HG02610 (cell line): ENCODE measurements around the gene MIR17HG.
"Not testable (repeated sequence)": the region's sequence is repeated elsewhere in the genome, so short reads cannot be mapped to it uniquely, and the experiment has no call there.

Experiments
- ATAC-seq: cut with Tn5 transposase; IDR thresholded peaks from one replicate; pipeline ENCODE4 v1.9.1; 2021; ENCODE audit warnings: mild to moderate bottlenecking, moderate library complexity; ENCODE audit not compliant: unreplicated experiment

MIR17HG gene

GRCh38 chr13:91346850-91347201, 661 bp upstream of the MIR17HG start:
- peak; percentile 20 for ATAC-seq

- ATAC-seq: peak; percentile 22
These were observed 764 bp downstream of the MIR17HG start for GRCh38 chr13:91347996-91348905.

DNA sequence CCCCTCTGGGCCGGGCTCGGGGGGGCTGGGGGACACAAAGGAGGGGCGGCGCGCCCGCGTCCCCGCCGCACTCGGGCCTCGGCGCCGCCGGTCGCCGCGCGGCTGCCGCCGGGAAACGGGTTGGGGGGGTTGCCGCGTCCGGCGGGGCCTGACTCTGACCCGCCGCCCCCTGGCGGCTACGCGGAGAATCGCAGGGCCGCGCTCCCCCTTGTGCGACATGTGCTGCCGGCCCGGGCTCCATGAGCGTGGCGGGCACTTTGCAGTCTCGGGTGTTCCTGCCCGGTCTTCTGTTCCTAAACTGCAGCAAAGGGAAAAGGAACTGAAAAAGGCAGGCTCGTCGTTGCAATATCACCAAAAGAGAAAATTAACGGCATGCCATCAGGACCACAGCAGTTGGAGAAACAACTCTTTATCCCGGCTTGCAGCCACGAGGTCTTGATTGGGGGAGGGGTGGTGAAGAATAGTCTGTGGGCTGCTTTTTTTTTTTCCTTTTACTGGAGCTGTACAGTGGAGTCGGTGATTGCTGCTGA, 1.5 kb downstream of the MIR17HG start:
- ATAC-seq: peak; percentile 45

- no peak for ATAC-seq
These were observed 2.8 kb downstream of the MIR17HG start for GRCh38 chr13:91349992-91350911.

DNA sequence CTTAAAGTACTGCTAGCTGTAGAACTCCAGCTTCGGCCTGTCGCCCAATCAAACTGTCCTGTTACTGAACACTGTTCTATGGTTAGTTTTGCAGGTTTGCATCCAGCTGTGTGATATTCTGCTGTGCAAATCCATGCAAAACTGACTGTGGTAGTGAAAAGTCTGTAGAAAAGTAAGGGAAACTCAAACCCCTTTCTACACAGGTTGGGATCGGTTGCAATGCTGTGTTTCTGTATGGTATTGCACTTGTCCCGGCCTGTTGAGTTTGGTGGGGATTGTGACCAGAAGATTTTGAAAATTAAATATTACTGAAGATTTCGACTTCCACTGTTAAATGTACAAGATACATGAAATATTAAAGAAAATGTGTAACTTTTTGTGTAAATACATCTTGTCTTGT, 3.6 kb downstream of the MIR17HG start:
- no peak for ATAC-seq

DNA sequence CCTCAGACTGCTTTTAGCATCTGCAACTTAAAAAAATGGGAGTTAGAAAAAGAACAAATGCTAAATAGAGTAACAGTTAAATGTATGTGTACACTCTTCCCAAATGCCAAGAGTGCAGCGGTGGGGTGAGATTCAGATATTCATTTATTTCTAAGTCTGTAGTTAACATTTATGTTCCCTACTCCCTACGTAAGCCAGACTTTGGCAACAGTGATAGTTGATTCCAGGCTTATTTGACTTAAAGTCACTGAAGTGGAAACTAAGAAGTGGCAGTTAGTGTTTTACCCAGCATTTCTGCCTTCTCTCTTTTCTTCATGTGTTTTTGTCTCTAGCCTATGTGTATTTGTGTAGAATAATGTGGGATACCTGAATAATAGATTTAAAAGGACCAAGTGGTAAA, 4.5 kb downstream of the MIR17HG start:
- no peak for ATAC-seq

DNA sequence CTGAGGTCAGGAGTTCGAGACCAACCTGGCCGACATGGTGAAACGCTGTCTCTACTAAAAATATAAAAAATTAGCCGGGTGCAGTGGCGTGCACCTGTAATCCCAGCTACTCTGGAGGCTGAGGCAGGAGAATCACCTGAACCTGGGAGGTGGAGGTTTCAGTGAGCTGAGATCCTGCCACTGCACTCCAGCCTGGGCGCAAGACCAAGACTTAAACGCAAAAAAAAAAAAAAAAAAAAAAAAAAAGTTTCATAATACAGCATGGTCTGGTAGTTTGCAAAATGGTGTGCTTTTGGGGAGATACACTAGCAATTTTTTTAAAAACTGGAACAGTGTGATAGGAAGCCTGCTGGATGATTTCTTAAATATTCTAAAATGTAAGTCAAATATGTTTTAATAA, 5.4 kb downstream of the MIR17HG start:
- not testable (repeated sequence) for ATAC-seq

GRCh38 chr13:91353494-91353893, 6.0 kb downstream of the MIR17HG start:
- ATAC-seq: no peak

GRCh38 chr13:91355099-91355825, 7.8 kb downstream of the MIR17HG start:
- no peak for ATAC-seq

DNA sequence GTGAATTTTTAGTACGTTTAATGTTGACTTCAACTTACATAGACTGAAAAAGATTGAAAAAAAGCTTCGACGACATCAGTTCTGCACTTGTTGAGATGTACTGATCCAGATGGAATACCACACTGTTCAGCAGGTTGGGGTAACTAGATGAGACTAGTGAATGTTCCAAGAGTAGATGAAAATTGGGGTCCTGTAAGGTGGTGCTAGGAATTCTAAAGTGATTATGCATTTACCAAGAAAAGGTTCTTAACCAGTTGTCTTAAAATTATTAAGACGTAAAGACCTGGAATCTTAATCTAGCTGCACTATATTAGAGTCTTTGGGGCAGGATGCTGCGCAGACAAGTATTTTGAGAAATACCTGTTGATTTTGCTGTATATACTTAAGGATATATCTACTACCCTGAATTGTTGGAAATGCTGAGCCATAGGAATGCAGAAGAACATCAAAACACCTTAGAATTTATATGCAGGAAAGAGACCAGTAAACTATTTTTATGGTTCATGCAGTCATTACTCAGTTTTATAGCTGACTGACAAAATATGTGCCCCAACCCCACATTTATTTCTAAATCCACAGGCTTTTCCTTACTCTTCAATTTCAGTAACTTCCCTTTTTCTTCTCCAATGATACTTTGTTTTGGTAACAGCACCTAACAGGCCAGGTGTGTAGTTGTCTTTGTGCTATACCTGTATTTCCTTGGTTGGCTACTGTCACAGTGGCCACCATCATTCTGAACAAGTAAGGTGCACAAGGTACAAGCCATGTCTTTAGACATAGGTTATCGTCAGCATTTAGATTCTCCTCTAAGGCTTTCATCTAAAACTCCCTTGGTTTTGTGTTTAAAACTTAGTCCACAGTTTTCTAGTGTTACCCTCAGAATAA, 8.6 kb downstream of the MIR17HG start:
- ATAC-seq: no peak

- ATAC-seq: no peak
These were observed 9.6 kb downstream of the MIR17HG start for GRCh38 chr13:91356919-91357612.

- no peak for ATAC-seq
These were observed 10.3 kb downstream of the MIR17HG start for GRCh38 chr13:91357613-91358386.

- ATAC-seq: no peak
These were observed 10.9 kb downstream of the MIR17HG start for GRCh38 chr13:91358387-91358782.

GRCh38 chr13:91359111-91359510, 11.6 kb downstream of the MIR17HG start:
- no peak for ATAC-seq

- ATAC-seq: no peak
These were observed 12.1 kb downstream of the MIR17HG start for GRCh38 chr13:91359631-91360030.

DNA sequence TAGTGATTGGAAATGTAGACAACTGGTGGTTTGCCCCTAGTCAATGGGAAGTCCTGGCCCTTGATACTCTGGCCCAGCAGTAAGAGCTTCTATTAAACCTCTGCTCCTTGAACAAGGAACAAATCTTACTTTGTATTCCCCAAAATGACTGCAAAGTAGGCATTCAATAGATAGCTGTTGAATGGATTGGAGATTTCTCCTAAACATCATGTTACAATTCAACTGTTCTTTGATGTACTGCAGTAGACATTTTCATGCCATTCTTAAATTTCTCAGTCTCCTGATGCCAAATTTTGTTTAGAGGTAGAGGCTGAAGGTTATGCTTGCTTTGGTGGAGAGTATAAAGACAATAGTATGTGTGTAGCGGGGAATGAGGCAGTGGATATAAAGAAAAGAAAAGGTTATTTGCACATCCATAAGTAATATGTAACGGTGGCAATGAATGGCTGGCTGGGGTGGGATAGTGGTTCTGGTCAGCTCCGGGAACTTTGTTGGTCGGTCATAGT, 12.8 kb downstream of the MIR17HG start:
- no peak for ATAC-seq

GRCh38 chr13:91361755-91362271, 14.3 kb downstream of the MIR17HG start:
- no peak for ATAC-seq

DNA sequence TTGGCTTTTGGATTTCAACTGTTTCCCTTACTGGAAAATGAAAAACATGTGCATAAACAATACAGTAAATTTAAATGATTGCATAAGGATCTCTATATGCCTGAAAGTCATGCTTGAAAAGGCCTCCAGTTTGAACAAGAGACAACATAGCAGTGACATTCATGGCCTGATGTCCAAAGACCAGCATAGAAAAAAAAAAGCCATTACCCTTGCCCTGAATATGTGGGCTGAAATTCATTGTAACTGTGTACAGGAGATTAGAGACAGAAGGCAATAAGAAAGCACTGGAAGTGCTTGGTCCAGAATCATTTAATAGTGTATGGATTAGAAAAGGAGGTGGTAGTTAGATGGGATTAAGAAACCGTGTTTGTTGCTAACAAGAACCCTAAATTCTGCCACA, 15.4 kb downstream of the MIR17HG start:
- ATAC-seq: no peak
